Measurements from ENCODE around the gene BMX.

The BMX gene

DNA sequence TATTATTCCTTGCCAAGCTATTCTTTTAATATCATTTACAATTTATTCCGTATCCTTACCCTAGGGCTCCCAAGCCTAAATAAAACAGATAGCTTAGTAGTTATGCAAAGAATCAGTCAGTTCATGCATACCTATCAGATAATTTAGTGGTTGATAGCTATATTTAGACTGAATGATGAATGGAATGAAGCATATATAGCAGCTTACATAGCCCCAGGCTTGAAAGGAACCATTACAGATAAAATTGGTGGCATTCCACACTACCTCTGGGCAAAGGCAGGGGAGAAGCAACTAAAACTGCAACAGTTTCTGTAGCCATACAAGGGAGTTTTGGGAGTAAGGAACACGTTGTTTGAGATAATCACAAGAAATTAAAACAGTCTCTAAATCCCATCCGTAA is 97.4 kb downstream of the BMX start:
- no peak for DNase-seq (ENCODE audit: low read depth)
- TF ChIP-seq, protein P1, sequence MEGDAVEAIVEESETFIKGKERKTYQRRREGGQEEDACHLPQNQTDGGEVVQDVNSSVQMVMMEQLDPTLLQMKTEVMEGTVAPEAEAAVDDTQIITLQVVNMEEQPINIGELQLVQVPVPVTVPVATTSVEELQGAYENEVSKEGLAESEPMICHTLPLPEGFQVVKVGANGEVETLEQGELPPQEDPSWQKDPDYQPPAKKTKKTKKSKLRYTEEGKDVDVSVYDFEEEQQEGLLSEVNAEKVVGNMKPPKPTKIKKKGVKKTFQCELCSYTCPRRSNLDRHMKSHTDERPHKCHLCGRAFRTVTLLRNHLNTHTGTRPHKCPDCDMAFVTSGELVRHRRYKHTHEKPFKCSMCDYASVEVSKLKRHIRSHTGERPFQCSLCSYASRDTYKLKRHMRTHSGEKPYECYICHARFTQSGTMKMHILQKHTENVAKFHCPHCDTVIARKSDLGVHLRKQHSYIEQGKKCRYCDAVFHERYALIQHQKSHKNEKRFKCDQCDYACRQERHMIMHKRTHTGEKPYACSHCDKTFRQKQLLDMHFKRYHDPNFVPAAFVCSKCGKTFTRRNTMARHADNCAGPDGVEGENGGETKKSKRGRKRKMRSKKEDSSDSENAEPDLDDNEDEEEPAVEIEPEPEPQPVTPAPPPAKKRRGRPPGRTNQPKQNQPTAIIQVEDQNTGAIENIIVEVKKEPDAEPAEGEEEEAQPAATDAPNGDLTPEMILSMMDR (IDR thresholded peaks at IDR 0.05; ENCODE audit: control insufficient read depth, insufficient read depth, low read depth, low read length, missing control alignments): no peak
- no peak overlapping the region for H3K4me3 ChIP-seq (ENCODE audit: control insufficient read depth, low read depth, low read length)

DNA sequence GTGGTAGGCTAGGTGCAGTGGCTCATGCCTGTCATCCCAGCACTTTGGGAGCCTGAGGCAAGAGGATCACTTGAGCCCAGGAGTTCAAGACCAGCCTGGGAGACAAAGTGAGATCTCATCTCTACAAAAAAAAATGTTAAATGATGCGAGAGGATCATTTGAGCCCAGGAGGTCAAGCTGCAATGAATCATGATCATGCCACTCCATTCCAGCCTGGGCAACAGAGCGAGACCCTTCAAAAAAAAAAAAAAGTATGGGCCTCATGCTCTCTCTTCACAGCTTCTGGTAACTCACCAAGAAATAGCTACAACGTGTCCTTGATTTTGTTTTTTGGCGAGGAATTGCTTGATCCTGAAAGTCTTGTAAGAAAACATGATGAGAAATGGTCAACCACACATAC is 98.9 kb downstream of the BMX start:
- DNase-seq (ENCODE audit: low read depth): no peak
- no peak overlapping the region for H3K4me3 ChIP-seq (ENCODE audit: control insufficient read depth, low read depth, low read length)
- TF ChIP-seq, protein P1 (IDR thresholded peaks at IDR 0.05; ENCODE audit: control insufficient read depth, insufficient read depth, low read depth, low read length, missing control alignments): no peak

DNA sequence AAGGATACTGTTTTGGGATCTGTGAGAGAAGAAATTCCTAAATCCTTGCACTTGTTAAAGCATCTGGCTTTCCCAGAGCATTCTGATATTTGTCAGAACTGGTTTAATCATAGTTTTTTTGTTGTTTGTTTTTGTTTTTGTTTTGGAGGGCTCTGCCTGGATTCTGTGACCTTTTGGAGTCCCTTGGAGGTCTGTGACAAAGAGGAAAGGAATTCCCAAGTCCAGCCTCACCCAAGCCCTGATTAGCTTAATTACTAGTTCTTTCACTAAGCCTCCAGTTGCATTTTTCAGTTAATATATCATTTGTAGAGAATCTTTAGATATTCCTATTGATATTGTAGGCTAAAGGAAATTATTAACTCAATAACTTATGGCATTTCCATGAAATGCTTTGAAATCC is 99.4 kb downstream of the BMX start:
- TF ChIP-seq, protein P1 (IDR thresholded peaks at IDR 0.05; ENCODE audit: control insufficient read depth, insufficient read depth, low read depth, low read length, missing control alignments): no peak
- no peak for DNase-seq (ENCODE audit: low read depth)
- H3K4me3 ChIP-seq (ENCODE audit: control insufficient read depth, low read depth, low read length): no peak overlapping the region

DNA sequence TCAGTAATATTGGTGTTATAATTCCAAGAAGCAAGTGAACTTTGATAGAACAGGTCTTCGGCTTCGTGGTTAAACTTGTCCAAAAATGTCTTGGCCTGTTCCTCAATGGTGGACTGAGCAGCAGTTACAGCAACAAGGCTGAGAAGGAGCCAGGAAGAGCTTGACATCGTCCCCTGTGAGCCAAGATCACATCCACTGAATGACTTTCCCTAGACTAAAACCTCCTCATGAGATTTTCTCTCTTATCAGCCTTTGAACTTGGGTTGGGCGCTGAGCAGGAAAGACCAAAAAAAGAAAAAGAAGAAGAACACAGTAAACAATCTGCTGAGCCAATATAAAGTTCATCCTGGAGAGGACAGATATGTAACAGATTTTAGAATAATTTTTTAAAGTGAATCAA is 100.1 kb downstream of the BMX start, which contains the start of gene ACE2:
Gene ACE2 (minus strand): TSS at position 216 of the 400 bp plus-strand sequence. CDS start 49 bp downstream, at position 167.
- no peak for DNase-seq (ENCODE audit: low read depth)
- TF ChIP-seq, protein P1 (IDR thresholded peaks at IDR 0.05; ENCODE audit: control insufficient read depth, insufficient read depth, low read depth, low read length, missing control alignments): no peak

DNA sequence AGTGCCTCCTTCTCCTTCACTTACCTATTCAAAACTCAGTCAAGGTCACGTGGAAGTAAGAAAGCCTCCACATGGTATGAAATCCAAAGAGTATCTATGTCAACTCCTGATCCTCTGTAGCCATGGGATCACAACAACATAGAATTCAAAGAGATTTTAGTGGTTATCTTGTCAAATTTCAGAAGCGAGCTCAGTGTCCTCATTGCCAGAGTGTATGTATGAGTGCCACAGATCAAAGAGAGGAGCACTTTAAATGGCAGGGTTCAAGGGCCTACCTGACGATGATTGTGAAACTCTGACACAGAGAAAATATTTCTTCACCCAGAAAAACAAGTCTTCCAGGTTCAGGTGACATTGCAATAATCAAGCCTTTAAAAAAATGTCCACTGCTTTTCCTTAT is 101.3 kb downstream of the BMX start:
- DNase-seq (ENCODE audit: low read depth): no peak
- no peak overlapping the region for H3K4me3 ChIP-seq (ENCODE audit: control insufficient read depth, low read depth, low read length)
- TF ChIP-seq, protein P1 (IDR thresholded peaks at IDR 0.05; ENCODE audit: control insufficient read depth, insufficient read depth, low read depth, low read length, missing control alignments): no peak

More for the DNA sequence above, 100.1 kb downstream of the BMX start, which contains the start of gene ACE2:
- H3K4me3 ChIP-seq (ENCODE audit: control insufficient read depth, low read depth, low read length): no peak within 1 kb of the TSS

DNA sequence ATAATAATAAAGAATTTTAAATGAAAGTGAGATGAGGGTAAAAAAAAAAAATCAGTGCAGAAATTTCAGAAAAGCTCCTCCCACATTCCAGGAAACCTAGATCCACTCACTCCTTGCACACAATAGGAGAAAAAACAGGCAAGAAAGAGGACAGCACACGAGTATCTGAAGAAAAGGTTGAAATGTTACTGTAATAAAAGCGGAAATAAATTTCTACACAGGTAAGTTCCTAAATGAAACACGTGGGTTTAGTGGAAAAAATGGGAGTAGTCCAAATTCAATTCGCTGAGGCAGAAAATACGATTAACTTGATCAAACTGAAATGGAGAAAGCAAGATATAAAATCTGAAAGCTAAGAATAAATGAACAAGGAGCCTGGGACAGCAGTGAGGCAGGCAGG is 102.2 kb downstream of the BMX start:
- no peak for DNase-seq (ENCODE audit: low read depth)
- H3K4me3 ChIP-seq (ENCODE audit: control insufficient read depth, low read depth, low read length): no peak overlapping the region
- TF ChIP-seq, protein P1 (IDR thresholded peaks at IDR 0.05; ENCODE audit: control insufficient read depth, insufficient read depth, low read depth, low read length, missing control alignments): no peak

DNA sequence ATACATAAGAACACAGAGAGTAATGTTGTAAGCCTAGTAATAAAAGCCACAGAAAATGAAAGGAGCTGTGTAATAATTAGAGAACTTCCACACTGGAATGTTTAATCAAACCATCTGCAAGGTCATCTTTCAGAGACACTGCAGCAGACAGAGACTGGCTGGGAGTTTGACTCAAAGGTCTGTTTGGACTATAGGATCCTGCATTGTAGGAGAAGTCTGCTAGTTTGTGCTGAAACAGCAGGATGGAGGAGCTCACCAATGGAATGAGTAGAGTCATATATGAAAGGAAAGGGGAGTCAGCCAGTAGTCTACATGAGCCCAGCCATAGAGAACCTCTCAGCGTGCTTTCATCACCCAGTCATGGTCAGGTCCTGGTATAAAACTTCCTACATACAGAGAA is 104.6 kb downstream of the BMX start:
- H3K4me3 ChIP-seq (ENCODE audit: control insufficient read depth, low read depth, low read length): no peak overlapping the region
- TF ChIP-seq, protein P1 (IDR thresholded peaks at IDR 0.05; ENCODE audit: control insufficient read depth, insufficient read depth, low read depth, low read length, missing control alignments): no peak
- no peak for DNase-seq (ENCODE audit: low read depth)

Data from AG09309 (cell line).